H1 (cell line): ENCODE measurements around the gene TFCP2L1. TPM values are rescaled to one million over a fixed set of nuclear protein-coding genes. Genes with fewer than 3 reads are reported as not detected.

ENCODE experiments used
- CTCF ChIA-PET: fragments of 300-600 bp; sonication (Branson Sonifier 250); formaldehyde crosslinking; loops from one replicate; lab custom pipeline; 2021; ENCODE audit not compliant: partially characterized antibody; lab: Charles Lee
- POLR2A ChIA-PET: fragments of 300-600 bp; sonication (Branson Sonifier 250); formaldehyde crosslinking; loops from one replicate; lab custom pipeline; 2021; ENCODE audit warnings: inconsistent platforms; ENCODE audit not compliant: partially characterized antibody; lab: Charles Lee
- DNase-seq, 2 experiments: peaks; one replicate each; pipeline versions ENCODE4 v3.0.0 to v3.0.0-alpha.2; 2010 to 2022; ENCODE audit warnings: low spot score in 2 of 2, low read depth in 1 of 2, mixed read lengths in 1 of 2
- FAIRE-seq: peaks from 2 replicates; lab custom pipeline; 2011; peaks lifted over from hg19 to GRCh38; lab: Jason Lieb, UNC
- H2AFZ ChIP-seq: 2 replicates; pipeline ENCODE4 v1.8.1; 2012; ENCODE audit warnings: low read length, inconsistent platforms
- H2AK5ac ChIP-seq: 2 replicates; pipeline ENCODE4 v1.6.1; 2013; ENCODE audit warnings: low read depth, low read length
- H2BK120ac ChIP-seq: replicated peaks from 2 replicates; pipeline ENCODE3; 2013; ENCODE audit warnings: low read depth, low read length, inconsistent platforms
- H2BK12ac ChIP-seq: 2 replicates; pipeline ENCODE4 v1.6.1; 2013; ENCODE audit warnings: low read depth, low read length
- H2BK15ac ChIP-seq: 2 replicates; pipeline ENCODE4 v1.6.1; 2013; ENCODE audit warnings: low read length
- H2BK20ac ChIP-seq: 2 replicates; pipeline ENCODE4 v1.6.1; 2013; ENCODE audit warnings: low read length
- H2BK5ac ChIP-seq: 2 replicates; pipeline ENCODE4 v1.6.1; 2013; ENCODE audit warnings: low read depth, low read length
- H3K14ac ChIP-seq: 2 replicates; pipeline ENCODE4 v1.6.1; 2013; ENCODE audit warnings: inconsistent platforms; ENCODE audit not compliant: insufficient read length
- H3K18ac ChIP-seq: 2 replicates; pipeline ENCODE4 v1.6.1; 2013; ENCODE audit warnings: low read length; ENCODE audit errors: extremely low read depth
- H3K23ac ChIP-seq: 2 replicates; pipeline ENCODE4 v1.6.1; 2013; ENCODE audit warnings: inconsistent platforms; ENCODE audit not compliant: insufficient read length
- H3K23me2 ChIP-seq: 2 replicates; pipeline ENCODE4 v1.6.1; 2013; ENCODE audit warnings: low read depth, low read length
- H3K27ac ChIP-seq: 2 replicates; pipeline ENCODE4 v1.6.1; 2011; ENCODE audit warnings: low read depth, low read length, inconsistent platforms
- H3K27me3 ChIP-seq, 4 experiments: replicated peaks in 1 of 4; 1 replicate in 1 of 4; 2 replicates in 3 of 4; pipeline versions ENCODE4 v1.6.1 to v1.8.1; 2011 to 2013; ENCODE audit warnings: low read length in 3 of 4, mild to moderate bottlenecking in 3 of 4, inconsistent platforms in 2 of 4, mixed read lengths in 2 of 4, moderate library complexity in 1 of 4; ENCODE audit not compliant: control insufficient read depth in 3 of 4, insufficient read depth in 3 of 4; ENCODE audit errors: extremely low read depth in 1 of 4
- H3K36me3 ChIP-seq, 4 experiments: 2 replicates each; pipeline versions ENCODE4 v1.6.1 to v1.8.1; 2011 to 2013; ENCODE audit warnings: mild to moderate bottlenecking in 4 of 4, low read length in 3 of 4, moderate library complexity in 2 of 4, control low read depth in 1 of 4, inconsistent platforms in 1 of 4; ENCODE audit not compliant: insufficient read depth in 4 of 4, control insufficient read depth in 2 of 4
- H3K4ac ChIP-seq: replicated peaks from 2 replicates; pipeline ENCODE3; 2013; ENCODE audit warnings: low read length, low read depth, mixed read lengths, inconsistent platforms; ENCODE audit not compliant: insufficient read length
- H3K4me1 ChIP-seq, 4 experiments: replicated peaks in 1 of 4; 1 replicate in 1 of 4; 2 replicates in 3 of 4; pipeline versions ENCODE4 v1.6.1 to v1.8.1; 2011 to 2013; ENCODE audit warnings: low read length in 3 of 4, inconsistent platforms in 2 of 4, mixed read lengths in 1 of 4; ENCODE audit not compliant: insufficient read depth in 4 of 4, control insufficient read depth in 3 of 4
- H3K4me2 ChIP-seq, 2 experiments: 2 replicates each; pipeline versions ENCODE4 v1.6.1 to v1.8.1; 2011 to 2013; ENCODE audit warnings: low read depth in 2 of 2, low read length in 2 of 2, control low read depth in 1 of 2, inconsistent platforms in 1 of 2, mild to moderate bottlenecking in 1 of 2; ENCODE audit not compliant: insufficient read depth in 1 of 2
- H3K4me3 ChIP-seq, 4 experiments: fragments of 200-600, 300-600 bp in 1 of 4; sonication (generic), shearing (Covaris generic), sonication (Bioruptor Twin) in 1 of 4; 2 replicates each; pipeline versions ENCODE4 v1.5.1 to v1.8.1; 2011 to 2016; ENCODE audit warnings: low read length in 4 of 4, low read depth in 3 of 4, control low read depth in 2 of 4, inconsistent platforms in 2 of 4, mild to moderate bottlenecking in 2 of 4, mixed read lengths in 1 of 4, moderate library complexity in 1 of 4; ENCODE audit not compliant: insufficient read depth in 2 of 4; ENCODE audit errors: extremely low read depth in 1 of 4
- H3K56ac ChIP-seq: replicated peaks from 2 replicates; pipeline ENCODE3; 2013; ENCODE audit warnings: low read depth, mild to moderate bottlenecking, mixed read lengths, low read length, inconsistent platforms; ENCODE audit not compliant: insufficient read length
- H3K79me1 ChIP-seq: 2 replicates; pipeline ENCODE4 v1.6.1; 2013; ENCODE audit warnings: low read depth, low read length, control low read depth
- H3K79me2 ChIP-seq, 2 experiments: 2 replicates each; pipeline versions ENCODE4 v1.6.1 to v1.8.1; 2012 to 2013; ENCODE audit warnings: low read length in 2 of 2, mild to moderate bottlenecking in 2 of 2, inconsistent platforms in 1 of 2; ENCODE audit not compliant: insufficient read depth in 2 of 2, control insufficient read depth in 1 of 2
- H3K9ac ChIP-seq, 4 experiments: replicated peaks in 1 of 4; 1 replicate in 1 of 4; 2 replicates in 3 of 4; pipeline versions ENCODE4 v1.6.1 to v1.8.1; 2011 to 2013; ENCODE audit warnings: low read depth in 3 of 4, low read length in 3 of 4, control low read depth in 2 of 4, mild to moderate bottlenecking in 2 of 4, moderate library complexity in 2 of 4, inconsistent platforms in 1 of 4; ENCODE audit errors: extremely low read depth in 1 of 4
- H3K9me3 ChIP-seq, 2 experiments: 2 replicates each; pipeline versions ENCODE4 v1.6.1 to v1.8.1; 2012 to 2013; ENCODE audit warnings: mild to moderate bottlenecking in 2 of 2, moderate library complexity in 2 of 2, control low read depth in 1 of 2, inconsistent platforms in 1 of 2, low read depth in 1 of 2, low read length in 1 of 2, mixed read lengths in 1 of 2; ENCODE audit not compliant: insufficient read depth in 2 of 2
- H4K20me1 ChIP-seq, 2 experiments: replicated peaks in 1 of 2; 2 replicates each; pipeline versions ENCODE3 to v1.8.1; 2011 to 2013; ENCODE audit warnings: inconsistent platforms in 2 of 2, low read length in 2 of 2, mild to moderate bottlenecking in 1 of 2; ENCODE audit not compliant: insufficient read depth in 2 of 2, control insufficient read depth in 1 of 2
- H4K5ac ChIP-seq: 2 replicates; pipeline ENCODE4 v1.6.1; 2013; ENCODE audit warnings: low read length, low read depth, mixed read lengths, inconsistent platforms; ENCODE audit not compliant: insufficient read length
- H4K8ac ChIP-seq: 2 replicates; pipeline ENCODE4 v1.8.0; 2013; ENCODE audit warnings: mild to moderate bottlenecking, moderate library complexity, low read length, inconsistent platforms; ENCODE audit not compliant: insufficient read depth; ENCODE audit errors: extremely low read depth
- H4K91ac ChIP-seq: replicated peaks from 2 replicates; pipeline ENCODE3; 2013; ENCODE audit warnings: low read length, mixed read lengths, inconsistent platforms; ENCODE audit not compliant: insufficient read length
- BRCA1 ChIP-seq: IDR thresholded peaks from 2 replicates; pipeline ENCODE4 v1.6.1; 2012; ENCODE audit warnings: low read depth, low read length, improper control_type of control experiment
- CBX8 ChIP-seq: fragments of 300-800, 300-1000 bp; sonication (generic); IDR thresholded peaks from 2 replicates; pipeline ENCODE4 v1.7.1; 2016; ENCODE audit warnings: low read depth, low read length, borderline replicate concordance
- CHD1 ChIP-seq: IDR thresholded peaks from 2 replicates; pipeline ENCODE4 v1.6.1; 2012; ENCODE audit warnings: low read depth, low read length, improper control_type of control experiment
- FOSL1 ChIP-seq: IDR thresholded peaks from 2 replicates; pipeline ENCODE4 v1.6.1; 2011; ENCODE audit warnings: mild to moderate bottlenecking, low read depth, low read length, moderate library complexity; ENCODE audit not compliant: insufficient read depth
- PHF8 ChIP-seq: fragments of 200-600 bp; sonication (generic); conservative IDR thresholded peaks from 2 replicates; pipeline ENCODE4 v1.7.1; 2012; ENCODE audit warnings: low read depth, mild to moderate bottlenecking, inconsistent platforms, low read length, moderate library complexity
- POLR2AphosphoS5 ChIP-seq: IDR thresholded peaks from 2 replicates; pipeline ENCODE4 v1.6.1; 2011; ENCODE audit warnings: low read depth, low read length
- RXRA ChIP-seq: IDR thresholded peaks from 2 replicates; pipeline ENCODE4 v1.6.1; 2011; ENCODE audit warnings: low read depth, mild to moderate bottlenecking, low read length, moderate library complexity; ENCODE audit not compliant: insufficient read depth
- SIRT6 ChIP-seq: IDR thresholded peaks from one replicate; pipeline ENCODE4 v1.7.1; 2012; ENCODE audit warnings: low read length, inconsistent platforms
- SRF ChIP-seq: IDR thresholded peaks from 2 replicates; pipeline ENCODE4 v1.6.1; 2011; ENCODE audit warnings: mild to moderate bottlenecking, low read depth, low read length, moderate library complexity
- TAF1 ChIP-seq: IDR thresholded peaks from 2 replicates; pipeline ENCODE4 v1.6.1; 2011; ENCODE audit warnings: mild to moderate bottlenecking, low read depth, low read length
- TAF7 ChIP-seq: optimal IDR thresholded peaks from 2 replicates; pipeline ENCODE3; 2011; ENCODE audit warnings: low read depth, mild to moderate bottlenecking, inconsistent platforms, low read length, moderate library complexity, borderline replicate concordance
- TBP ChIP-seq: IDR thresholded peaks from 2 replicates; pipeline ENCODE4 v1.6.1; 2011; ENCODE audit warnings: low read depth, low read length, improper control_type of control experiment
- TCF12 ChIP-seq: IDR thresholded peaks from 2 replicates; pipeline ENCODE4 v1.6.1; 2011; ENCODE audit warnings: low read depth, mild to moderate bottlenecking, low read length
- WGBS, 2 experiments: shearing (Covaris generic) in 1 of 2; methylation state at CpG; one replicate each; pipeline versions ENCODE4 v1.1.6 to v1.1.7; 2013 to 2015; ENCODE audit warnings: low lambda C conversion rate in 2 of 2, mixed read lengths in 2 of 2, inconsistent platforms in 1 of 2, low coverage in 1 of 2, missing lambda C conversion rate in 1 of 2; ENCODE audit not compliant: insufficient replicate concordance in 2 of 2, insufficient coverage in 1 of 2, insufficient read length in 1 of 2; ENCODE audit errors: extremely low coverage in 1 of 2, missing lambda C conversion rate in 1 of 2; 5-methylcytosine and 5-hydroxymethylcytosine counted together
- polyA plus RNA-seq, 7 experiments: library from polyadenylated mRNA; depleted of rRNA in 3 of 7; stranded (reverse) in 5 of 7; unstranded in 2 of 7; fragments of >200 nt in 5 of 7; fragments of 200-250 nt in 2 of 7; gene quantifications; 1 replicate in 5 of 7; 2 replicates in 1 of 7; 4 replicates in 1 of 7; pipeline versions ENCODE4 v1.2.1 to v1.2.3, GENCODE V29; 2011 to 2013; ENCODE audit warnings: missing spikeins in 2 of 7, mixed read lengths in 2 of 7
- total RNA-seq: library from RNA; stranded (reverse); fragmentation: NEBNext Ultra II Directional; extraction: Animal tissue kit (Norgen Biotek cat#: 25700); gene quantifications from 2 replicates; pipeline ENCODE4 v1.2.1, GENCODE V29; 2021
- TF ChIP-seq, protein P1 (sequence below): IDR thresholded peaks from 2 replicates; pipeline ENCODE4 v1.6.1; 2011; ENCODE audit warnings: low read length, improper control_type of control experiment

TFCP2L1 gene
- total and polyA plus RNA-seq, 2 of the 8 experiments (the other 6 are each of a cell fraction or from before 2014, with no cell fraction given) = 1.5 to 3.8 TPM

DNA sequence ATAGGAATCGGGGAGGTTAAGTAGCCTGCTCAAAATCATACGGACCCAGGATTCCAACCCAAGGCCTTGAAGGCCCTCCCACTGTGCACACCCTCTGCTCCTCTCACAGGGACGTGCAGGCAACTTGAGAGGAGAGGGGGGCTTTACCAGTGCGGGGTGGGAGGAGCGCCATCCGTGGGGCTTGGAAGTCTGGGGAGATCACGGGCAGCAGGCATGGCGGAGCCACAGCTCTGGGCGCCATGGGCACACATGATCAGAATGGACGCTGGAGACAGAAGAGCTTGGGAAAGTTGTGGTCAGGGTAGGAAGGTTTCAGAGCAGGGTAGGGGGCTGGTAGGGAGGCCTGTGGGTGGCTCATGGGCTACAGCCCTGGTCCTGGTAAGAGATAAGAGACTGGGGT is 70.7 kb downstream of the TFCP2L1 start:
- H2AFZ ChIP-seq = no peak overlapping the region
- H3K9me3 ChIP-seq = no peaks in the 10 kb centered on the region
- peaks cover 0 to 7% (median 0%) of the 10 kb centered on the region in 4 experiments; a peak in 2 of 7 replicates for H3K4me1 ChIP-seq
- CTCF ChIA-PET = interaction anchor here (1.4 kb wide), 1 partner anchor 85 kb away, joined by 4 read pairs; no protein-coding TSS in a partner anchor
- no peak overlapping the region; the same call in 1 of the 2 replicates for H4K8ac ChIP-seq
- no peak overlapping the region for H3K4ac ChIP-seq
- no peak overlapping the region for H3K14ac ChIP-seq
- no peak overlapping the region for H3K4me2 ChIP-seq
- DNase-seq (no peak), FAIRE-seq (no peak)
- H2BK12ac ChIP-seq = no peak overlapping the region
- H3K56ac ChIP-seq = no peak overlapping the region
- H4K20me1 ChIP-seq = no peaks in the 10 kb centered on the region
- H3K36me3 ChIP-seq = no peaks in the 10 kb centered on the region
- H2AK5ac ChIP-seq = no peak overlapping the region
- no peaks in the 10 kb centered on the region; the same call in 1 of the 2 replicates for H3K23me2 ChIP-seq
- H2BK120ac ChIP-seq = no peak overlapping the region
- H3K4me3 ChIP-seq = no peak overlapping the region
- WGBS, 2 experiments = 91% methylated on average over 9 of the region's 10 CpGs; no CpG with 5 or more reads in 1 of the 2 experiments
- H2BK5ac ChIP-seq = no peak overlapping the region
- H3K79me1 ChIP-seq = no peaks in the 10 kb centered on the region
- no peak overlapping the region for H4K91ac ChIP-seq
- no peaks in the 10 kb centered on the region for H3K79me2 ChIP-seq
- POLR2A ChIA-PET = interaction anchor here (1.1 kb wide), 1 partner anchor 43 kb away, joined by 3 read pairs; no protein-coding TSS in a partner anchor
- H2BK15ac ChIP-seq = no peak overlapping the region
- H3K27ac ChIP-seq = no peak overlapping the region
- H2BK20ac ChIP-seq = no peak overlapping the region
- H3K18ac ChIP-seq = peak overlapping the region; percentile 19; the same call in 1 of the 2 replicates
- H4K5ac ChIP-seq = no peak overlapping the region
- no peak overlapping the region for H3K9ac ChIP-seq
- H3K23ac ChIP-seq = no peak overlapping the region
- no peaks in the 10 kb centered on the region for H3K27me3 ChIP-seq
- TF ChIP-seq CBX8 (no peak), CHD1 (no peak), BRCA1 (no peak), TBP (no peak), POLR2AphosphoS5 (no peak), TAF1 (no peak), PHF8 (no peak), TCF12 (no peak), SIRT6 (no peak), TAF7 (no peak), SRF (no peak), RXRA (no peak), FOSL1 (no peak)
- TF ChIP-seq, protein P1, sequence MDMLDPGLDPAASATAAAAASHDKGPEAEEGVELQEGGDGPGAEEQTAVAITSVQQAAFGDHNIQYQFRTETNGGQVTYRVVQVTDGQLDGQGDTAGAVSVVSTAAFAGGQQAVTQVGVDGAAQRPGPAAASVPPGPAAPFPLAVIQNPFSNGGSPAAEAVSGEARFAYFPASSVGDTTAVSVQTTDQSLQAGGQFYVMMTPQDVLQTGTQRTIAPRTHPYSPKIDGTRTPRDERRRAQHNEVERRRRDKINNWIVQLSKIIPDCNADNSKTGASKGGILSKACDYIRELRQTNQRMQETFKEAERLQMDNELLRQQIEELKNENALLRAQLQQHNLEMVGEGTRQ = no peak
